HepG2 (cell line): ENCODE measurements around the gene NEXMIF. TPM values are rescaled to one million over a fixed set of nuclear protein-coding genes. Genes with fewer than 3 reads are reported as not detected.

Experiments
- ATAC-seq: fragments of 200-7000 bp; cut with Tn5 transposase; 3 replicates; pipeline ENCODE4 v1.9.1; 2020; ENCODE audit warnings: mild to moderate bottlenecking, moderate library complexity
- BruUV-seq: library from RNA; stranded (reverse); fragments of 400-500 nt; replicated peaks from 2 replicates; lab custom pipeline; 2021; lab: Mats Ljungman, UMichigan
- CTCF ChIA-PET: fragments of 300-600 bp; formaldehyde crosslinking; extraction: SDS; loops from one replicate; lab custom pipeline; 2021; ENCODE audit warnings: low total read pairs, inconsistent platforms, low intra/inter-chr PET ratio; lab: Yijun Ruan, JAX
- POLR2A ChIA-PET: fragments of 350-600 bp; sonication (Branson Sonifier 250); formaldehyde crosslinking; loops from one replicate; lab custom pipeline; 2020; ENCODE audit warnings: antibody characterized with exemption, inconsistent platforms; lab: Yijun Ruan, JAX
- DNase-seq: peaks from one replicate; pipeline ENCODE4 v3.0.0-alpha.2; 2015; ENCODE audit warnings: low spot score
- FAIRE-seq: peaks from 3 replicates; lab custom pipeline; 2011; peaks lifted over from hg19 to GRCh38; lab: Jason Lieb, UNC
- H2AFZ ChIP-seq: one replicate; pipeline ENCODE4 v1.6.1; 2011; ENCODE audit warnings: low read length, inconsistent platforms
- H3K27ac ChIP-seq: fragments of 300-600 bp; 3 replicates; pipeline ENCODE4 v1.8.0; 2011; ENCODE audit warnings: mixed run types, mild to moderate bottlenecking, mixed read lengths, low read length, inconsistent platforms; ENCODE audit not compliant: insufficient read depth; ENCODE audit errors: extremely low read length
- H3K27me3 ChIP-seq, 2 experiments: fragments of 200-600 bp in 1 of 2; 2 replicates in 1 of 2; 3 replicates in 1 of 2; pipeline versions ENCODE4 v1.6.0 to v1.8.0; 2011; ENCODE audit warnings: low read length in 2 of 2, mild to moderate bottlenecking in 2 of 2, moderate library complexity in 2 of 2, inconsistent platforms in 1 of 2; ENCODE audit not compliant: insufficient read depth in 2 of 2, control insufficient read depth in 1 of 2
- H3K36me3 ChIP-seq, 2 experiments: fragments of 200-600 bp in 1 of 2; replicated peaks in 1 of 2; 2 replicates in 1 of 2; 3 replicates in 1 of 2; pipeline versions ENCODE4 v1.5.1 to v1.8.0; 2011; ENCODE audit warnings: low read length in 2 of 2, inconsistent platforms in 1 of 2; ENCODE audit not compliant: insufficient read depth in 2 of 2, control insufficient read depth in 1 of 2
- H3K4me1 ChIP-seq: 2 replicates; pipeline ENCODE4 v1.5.1; 2012; ENCODE audit warnings: low read length, inconsistent platforms; ENCODE audit not compliant: insufficient read depth
- H3K4me2 ChIP-seq: 2 replicates; pipeline ENCODE4 v1.6.0; 2011; ENCODE audit warnings: low read depth, low read length, inconsistent platforms
- H3K4me3 ChIP-seq, 3 experiments: fragments of 200-600 bp in 1 of 3; sonication (generic), shearing (Covaris generic) in 1 of 3; replicated peaks in 1 of 3; 2 replicates each; pipeline ENCODE4 v1.5.1; 2011 to 2016; ENCODE audit warnings: low read length in 3 of 3, inconsistent platforms in 2 of 3, low read depth in 2 of 3, mild to moderate bottlenecking in 2 of 3, control low read depth in 1 of 3, mixed read lengths in 1 of 3; ENCODE audit not compliant: insufficient read depth in 1 of 3
- H3K79me2 ChIP-seq: one replicate; pipeline ENCODE4 v1.6.1; 2011; ENCODE audit warnings: low read length, inconsistent platforms; ENCODE audit not compliant: insufficient read depth
- H3K9ac ChIP-seq: 2 replicates; pipeline ENCODE4 v1.6.0; 2011; ENCODE audit warnings: mild to moderate bottlenecking, low read depth, low read length, inconsistent platforms; ENCODE audit not compliant: insufficient read depth
- H3K9me3 ChIP-seq: 2 replicates; pipeline ENCODE4 v1.5.1; 2012; ENCODE audit warnings: mild to moderate bottlenecking, low read length
- H4K20me1 ChIP-seq: 2 replicates; pipeline ENCODE4 v1.6.0; 2011; ENCODE audit warnings: inconsistent platforms, mild to moderate bottlenecking, low read length, moderate library complexity; ENCODE audit not compliant: insufficient read depth
- EZH2 ChIP-seq: conservative IDR thresholded peaks from 2 replicates; pipeline ENCODE4 v1.6.1; 2012; ENCODE audit warnings: mild to moderate bottlenecking, low read depth, low read length, moderate library complexity
- MLLT10 ChIP-seq: sonication (generic); formaldehyde crosslinking; IDR thresholded peaks from 2 replicates; pipeline ENCODE4 v1.4.0; 2020; ENCODE audit warnings: missing genetic modification reagents
- NCOA5 ChIP-seq: sonication (generic); formaldehyde crosslinking; IDR thresholded peaks from 2 replicates; pipeline ENCODE4 v1.4.0; 2020; ENCODE audit warnings: missing genetic modification reagents
- SKI ChIP-seq: fragments of 450-650 bp; IDR thresholded peaks from one replicate; pipeline ENCODE4 v1.6.1; 2018; ENCODE audit warnings: mild to moderate bottlenecking; ENCODE audit not compliant: partially characterized antibody
- TGIF2 ChIP-seq: IDR thresholded peaks from 2 replicates; pipeline ENCODE4 v1.6.1; 2016; ENCODE audit warnings: control low read depth, missing compliant biosample characterization
- YEATS4 ChIP-seq: sonication (generic); formaldehyde crosslinking; IDR thresholded peaks from 2 replicates; pipeline ENCODE4 v1.4.0; 2020; ENCODE audit warnings: missing genetic modification reagents, borderline replicate concordance
- ZNF121 ChIP-seq: sonication (generic); formaldehyde crosslinking; IDR thresholded peaks from 2 replicates; pipeline ENCODE4 v1.5.0; 2020; ENCODE audit warnings: mild to moderate bottlenecking, missing genetic modification reagents
- ZNF678 ChIP-seq: sonication (generic); formaldehyde crosslinking; IDR thresholded peaks from 2 replicates; pipeline ENCODE4 v1.4.0; 2020; ENCODE audit warnings: mild to moderate bottlenecking, missing genetic modification reagents
- ZNF800 ChIP-seq: sonication (generic); formaldehyde crosslinking; IDR thresholded peaks from 2 replicates; pipeline ENCODE4 v1.4.0; 2020; ENCODE audit warnings: missing genetic modification reagents
- WGBS: methylation state at CpG from one replicate; pipeline ENCODE4 v1.1.6; 2017; ENCODE audit warnings: low lambda C conversion rate; 5-methylcytosine and 5-hydroxymethylcytosine counted together
- in situ Hi-C: cut with HindIII; loops from 2 replicates; pipeline ENCODE4 v1.10.0; 2017; ENCODE audit warnings: low pct_unique_long_range_greater_than_20kb; ENCODE audit not compliant: extremely low pct_ligation_motif_present
- intact Hi-C: fragments of 100-400 bp; cut with micrococcal nuclease; formaldehyde crosslinking; loops from one replicate; pipeline ENCODE4 v1.10.0; 2022; ENCODE audit not compliant: unreplicated experiment
- polyA plus RNA-seq, 8 experiments: library from polyadenylated mRNA; depleted of rRNA in 3 of 8; stranded (reverse) in 7 of 8; unstranded in 1 of 8; fragments of >200 nt; fragmentation: Illumina TruSeq in 4 of 8; extraction: Trizol in 4 of 8; gene quantifications; 2 replicates each; pipeline versions ENCODE4 v1.2.1 to v1.2.3, GENCODE V29; 2011 to 2016; ENCODE audit warnings: low read depth in 4 of 8, missing spikeins in 1 of 8, mixed read lengths in 1 of 8; ENCODE audit not compliant: insufficient read depth in 1 of 8
- total RNA-seq, 5 experiments: library from RNA; depleted of rRNA; stranded (reverse); fragments of >200 nt; fragmentation: Illumina TruSeq; extraction: Trizol; gene quantifications; 2 replicates each; pipeline ENCODE4 v1.2.3, GENCODE V29; 2016; ENCODE audit warnings: low read depth in 1 of 5
- TF ChIP-seq, protein P1 (sequence below): sonication (generic); IDR thresholded peaks from 2 replicates; pipeline ENCODE4 v1.6.1; 2016; ENCODE audit warnings: low read depth, borderline replicate concordance

Gene NEXMIF
- total and polyA plus RNA-seq, 2 of the 13 experiments (the other 11 are each of a cell fraction or from before 2014, with no cell fraction given), result under 0.01 TPM; not detected in 1

GRCh38 chrX:74906417-74906816 lies 18.8 kb downstream of the NEXMIF start:
- H3K4me3 ChIP-seq, result no peak overlapping the region
- TF ChIP-seq MLLT10 (CRISPR knock-in tag) (no peak), SKI (no peak), YEATS4 (no peak), ZNF800 (CRISPR knock-in tag) (no peak), TGIF2 (CRISPR knock-in tag) (no peak), ZNF121 (CRISPR knock-in tag) (no peak), NCOA5 (no peak), EZH2 (no peak), ZNF678 (CRISPR knock-in tag) (no peak)
- TF ChIP-seq, protein P1, sequence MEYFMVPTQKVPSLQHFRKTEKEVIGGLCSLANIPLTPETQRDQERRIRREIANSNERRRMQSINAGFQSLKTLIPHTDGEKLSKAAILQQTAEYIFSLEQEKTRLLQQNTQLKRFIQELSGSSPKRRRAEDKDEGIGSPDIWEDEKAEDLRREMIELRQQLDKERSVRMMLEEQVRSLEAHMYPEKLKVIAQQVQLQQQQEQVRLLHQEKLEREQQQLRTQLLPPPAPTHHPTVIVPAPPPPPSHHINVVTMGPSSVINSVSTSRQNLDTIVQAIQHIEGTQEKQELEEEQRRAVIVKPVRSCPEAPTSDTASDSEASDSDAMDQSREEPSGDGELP, result no peak
- TF ChIP-seq, all 625 proteins: peak for 0
- ChIA-PET CTCF (no interaction called here), POLR2A (no interaction called here)
- Histone ChIP-seq H3K79me2 (no peaks in the 10 kb centered on the region), H3K4me2 (no peak overlapping the region), H3K27me3 (no peaks in the 10 kb centered on the region), H3K9me3 (no peaks in the 10 kb centered on the region), H3K4me1 (no peaks in the 10 kb centered on the region), H2AFZ (no peak overlapping the region), H3K36me3 (no peaks in the 10 kb centered on the region), H3K9ac (no peak overlapping the region), H3K27ac (no peak overlapping the region), H4K20me1 (no peaks in the 10 kb centered on the region)
- 4% methylated on average over 3 of the region's 3 CpGs for WGBS
- DNase-seq, result no peak
- no peak for ATAC-seq
- intact Hi-C loops (no loop called here), in situ Hi-C loops (no loop called here)
- FAIRE-seq, result no peak
- BruUV-seq, result no TSS peak
